ENCODE results near the gene LEKR1.
"Not testable (repeated sequence)": the region's sequence is repeated elsewhere in the genome, so short reads cannot be mapped to it uniquely, and the experiment has no call there.

Gene LEKR1

GRCh38 chr3:156808025-156808424 lies 18.1 kb upstream of the LEKR1 start:
- DNase-seq = peak; percentile 55

DNA sequence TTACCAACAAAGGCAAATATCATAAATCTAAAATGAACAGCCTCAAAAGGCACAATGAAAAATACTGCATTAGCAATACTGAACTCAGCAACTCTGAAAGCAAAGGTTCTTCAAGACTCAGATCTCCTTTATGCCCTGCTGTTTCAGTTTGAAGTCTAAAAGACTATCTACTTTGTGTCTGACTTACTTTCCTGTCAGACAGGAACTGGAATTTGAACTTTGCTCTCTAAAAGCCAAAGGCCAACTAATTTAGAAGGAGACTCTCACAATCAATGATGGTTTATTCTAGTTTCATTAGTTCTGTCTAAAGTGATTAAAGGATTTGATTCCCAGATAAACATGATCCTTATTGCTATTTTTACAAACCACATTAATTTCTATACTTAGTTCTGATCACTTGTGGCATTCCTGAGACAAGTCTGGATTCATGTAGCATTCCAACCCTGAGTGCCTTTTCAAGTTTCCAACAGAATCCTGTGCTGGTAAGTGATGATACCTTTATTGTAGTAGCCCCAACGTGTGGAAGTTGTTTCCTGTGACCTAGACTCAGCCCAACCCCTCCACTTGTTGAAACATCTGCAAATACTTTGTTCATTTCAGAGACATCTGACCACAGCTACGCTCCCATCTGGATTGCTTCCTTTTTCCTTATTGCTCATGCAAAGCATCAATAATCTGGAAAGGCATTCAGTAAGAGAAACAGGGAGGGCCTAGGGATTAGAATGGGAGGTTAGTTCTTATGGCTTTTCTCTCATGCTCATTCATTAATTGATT lies 14.9 kb upstream of the LEKR1 start:
- DNase-seq = peak; percentile 73

GRCh38 chr3:156812521-156813335 lies 13.4 kb upstream of the LEKR1 start:
- DNase-seq = no peak

GRCh38 chr3:156814295-156814694 lies 11.9 kb upstream of the LEKR1 start:
- DNase-seq = no peak

DNA sequence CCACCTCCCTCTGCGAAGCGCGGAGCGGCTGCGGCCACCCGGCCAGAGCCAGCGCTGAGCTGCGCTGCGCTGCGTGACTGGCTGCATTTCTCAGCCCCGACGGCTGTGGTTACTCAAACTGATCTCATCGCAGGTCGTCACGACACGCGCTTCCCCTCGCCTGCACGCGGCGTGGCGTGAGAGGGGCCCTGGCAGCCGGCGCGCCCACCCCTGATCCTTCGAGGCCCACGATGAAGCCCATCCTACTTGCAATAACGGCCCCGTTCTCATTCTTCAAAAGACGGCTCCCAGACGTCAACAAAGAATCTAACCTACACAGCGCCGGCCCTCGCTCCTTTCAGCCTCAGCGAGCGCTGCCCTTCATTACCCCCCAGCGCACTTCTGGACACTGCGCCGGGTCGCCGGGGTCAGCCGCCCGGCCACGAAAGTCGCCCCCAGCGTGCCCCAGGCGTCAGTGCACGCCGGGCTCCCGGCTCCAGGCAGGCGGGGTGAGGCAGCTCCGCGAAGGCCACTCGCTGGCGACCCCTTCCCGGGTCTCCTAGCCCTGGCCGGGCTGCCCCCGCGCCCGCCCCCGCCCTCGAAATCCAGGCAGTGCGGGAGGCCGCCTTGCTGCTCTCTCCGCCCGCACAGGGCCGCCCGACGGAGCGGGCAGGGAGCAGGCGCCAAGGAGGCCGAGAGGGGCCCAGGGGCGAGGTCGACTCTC lies 9.9 kb upstream of the LEKR1 start:
- peak; percentile 80 for DNase-seq

DNA sequence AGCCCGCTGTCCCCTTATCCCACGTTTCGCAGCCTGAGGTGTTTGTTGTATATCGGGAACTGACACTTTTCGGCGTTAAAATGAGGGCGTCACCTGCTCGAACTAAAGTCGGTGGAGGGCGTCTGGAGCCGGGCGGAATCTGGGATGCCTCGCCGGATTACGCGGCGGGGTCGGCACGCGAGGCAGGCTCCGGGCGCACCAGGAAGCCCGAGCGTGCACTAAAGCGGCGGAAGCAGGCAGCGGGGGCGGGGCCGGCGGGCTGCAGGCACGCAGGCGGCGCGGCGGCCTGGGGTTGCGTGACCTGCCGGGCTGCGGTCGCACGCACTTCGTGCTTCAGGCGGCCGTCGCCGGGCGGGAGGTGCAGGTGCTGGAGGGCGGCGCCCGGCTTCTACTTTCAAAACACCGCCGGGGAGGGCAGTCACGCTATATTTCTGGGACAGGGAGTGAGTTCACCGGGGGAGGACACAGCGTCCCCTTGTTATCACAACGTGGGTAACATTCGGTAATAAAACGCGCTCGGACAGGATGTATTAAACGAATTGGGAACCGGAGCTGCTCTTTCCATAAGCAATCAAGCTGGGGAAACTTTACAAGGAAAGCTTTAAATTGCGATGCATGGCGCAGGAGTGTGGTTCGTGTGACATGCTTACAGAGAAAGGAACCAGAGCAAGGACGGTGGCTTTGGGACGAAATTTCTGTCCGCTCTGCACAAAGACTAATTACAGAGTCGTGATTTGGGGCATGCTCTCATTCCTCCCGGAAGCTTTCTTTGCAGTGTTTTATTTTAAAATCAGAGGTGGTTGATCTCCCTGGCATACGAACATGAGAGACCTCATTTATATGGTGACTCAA lies 9.1 kb upstream of the LEKR1 start:
- peak; percentile 89 for DNase-seq

GRCh38 chr3:156817646-156818272 lies 8.4 kb upstream of the LEKR1 start:
- DNase-seq = no peak

DNA sequence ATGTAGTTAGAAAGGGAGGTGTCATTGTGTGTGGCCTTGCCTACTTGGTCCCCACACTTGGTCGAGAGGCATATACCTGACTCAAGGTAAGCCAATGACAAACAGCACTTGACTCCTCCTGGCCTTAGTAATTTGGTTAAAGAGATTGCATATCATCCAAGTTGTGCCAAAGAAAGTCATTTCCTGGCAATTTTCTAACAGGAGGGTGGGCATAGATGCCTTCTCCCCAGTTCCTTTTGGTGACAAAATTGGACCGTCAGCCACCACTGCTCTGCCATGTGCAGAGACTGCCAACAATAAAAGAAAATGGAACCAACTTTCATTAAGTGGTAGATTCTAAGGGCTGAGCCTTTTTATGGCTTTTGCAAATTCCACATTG lies 7.9 kb upstream of the LEKR1 start:
- DNase-seq = peak; percentile 13

DNA sequence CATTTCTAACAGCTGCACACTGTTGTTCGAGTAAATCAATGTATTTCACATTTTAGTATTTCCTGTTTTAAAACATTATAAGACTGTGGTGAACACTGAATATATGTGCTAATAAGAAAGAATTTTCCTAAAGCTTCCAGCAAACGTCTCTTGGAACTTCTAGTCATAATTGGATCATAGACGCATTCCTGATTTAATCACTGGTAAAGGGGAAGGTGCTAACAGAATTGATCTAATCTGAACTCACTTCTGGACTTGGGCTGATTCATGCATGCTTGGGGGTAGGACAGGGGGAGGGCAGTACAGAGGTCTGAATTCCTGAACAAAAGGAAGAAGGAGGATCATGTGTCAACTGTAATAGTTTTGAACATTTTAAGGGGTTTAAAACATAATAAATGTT lies 7.3 kb upstream of the LEKR1 start:
- peak; percentile 89 for DNase-seq

GRCh38 chr3:156819842-156820691 lies 6.1 kb upstream of the LEKR1 start:
- DNase-seq = peak; percentile 43

DNA sequence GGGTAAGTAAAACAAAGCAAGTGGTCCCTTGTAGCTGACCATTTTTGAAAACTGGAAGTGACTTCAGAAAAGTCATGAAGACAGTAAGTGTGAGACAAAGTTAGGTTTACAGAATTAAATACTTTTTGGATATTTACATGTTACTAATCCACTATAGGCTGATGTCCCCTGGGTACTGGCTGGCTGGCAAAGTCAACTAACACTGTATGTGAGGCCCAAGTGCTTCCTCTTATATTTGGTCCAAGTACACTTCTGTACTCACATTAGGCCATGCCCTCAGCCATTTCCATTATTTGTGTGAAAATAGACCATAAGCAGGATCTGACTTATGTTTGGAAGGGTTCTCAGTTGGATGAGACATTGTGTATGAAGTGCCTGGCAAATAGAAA lies 5.5 kb upstream of the LEKR1 start:
- peak; percentile 43 for DNase-seq

DNA sequence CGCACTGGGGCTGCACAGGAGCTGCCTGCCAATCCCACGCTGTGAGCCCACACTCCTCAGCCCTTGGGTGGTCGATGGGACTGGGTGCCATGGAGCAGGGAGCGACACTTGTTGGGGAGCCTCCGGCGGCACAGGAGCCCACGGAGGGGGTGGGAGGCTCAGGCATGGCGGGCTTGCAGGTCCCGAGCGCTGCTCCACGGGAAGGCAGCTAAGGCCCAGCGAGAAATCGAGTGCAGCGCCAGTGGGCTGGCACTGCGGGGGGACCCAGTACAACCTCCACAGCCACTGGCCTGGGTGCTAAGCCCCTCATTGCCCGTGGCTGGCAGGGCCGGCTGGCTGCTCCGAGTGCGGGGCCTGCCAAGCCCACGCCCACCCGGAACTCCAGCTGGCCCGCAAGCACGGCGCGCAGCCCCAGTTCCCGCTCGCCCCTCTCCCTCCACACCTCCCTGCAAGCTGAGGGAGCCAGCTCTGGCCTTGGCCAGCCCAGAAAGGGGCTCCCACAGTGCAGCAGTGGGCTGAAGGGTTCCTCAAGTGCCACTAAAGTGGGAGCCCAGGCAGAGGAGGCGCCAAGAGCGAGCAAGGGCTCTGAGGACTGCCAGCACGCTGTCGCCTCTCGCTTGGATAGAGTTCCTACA lies 3.4 kb upstream of the LEKR1 start:
- DNase-seq = not testable (repeated sequence)

DNA sequence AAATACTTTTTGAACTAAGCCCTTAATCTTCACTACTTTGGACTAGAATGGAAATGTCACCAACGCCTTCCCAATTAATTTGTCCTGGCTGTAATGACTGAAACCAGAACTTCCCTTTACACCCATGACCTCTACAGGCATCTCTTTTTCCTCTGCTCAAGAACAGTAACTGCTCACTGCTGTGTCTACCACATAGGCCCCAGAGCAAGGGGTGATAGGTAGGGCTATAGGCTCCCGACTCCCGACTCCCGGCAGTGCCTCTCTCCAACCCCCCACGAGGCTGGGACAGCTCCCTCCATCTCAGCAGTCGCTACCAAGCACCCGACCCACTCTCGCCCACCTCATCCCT lies 384 bp upstream of the LEKR1 start:
- no peak for DNase-seq

GRCh38 chr3:156826896-156827882 lies 1.0 kb downstream of the LEKR1 start:
- DNase-seq = no peak

DNA sequence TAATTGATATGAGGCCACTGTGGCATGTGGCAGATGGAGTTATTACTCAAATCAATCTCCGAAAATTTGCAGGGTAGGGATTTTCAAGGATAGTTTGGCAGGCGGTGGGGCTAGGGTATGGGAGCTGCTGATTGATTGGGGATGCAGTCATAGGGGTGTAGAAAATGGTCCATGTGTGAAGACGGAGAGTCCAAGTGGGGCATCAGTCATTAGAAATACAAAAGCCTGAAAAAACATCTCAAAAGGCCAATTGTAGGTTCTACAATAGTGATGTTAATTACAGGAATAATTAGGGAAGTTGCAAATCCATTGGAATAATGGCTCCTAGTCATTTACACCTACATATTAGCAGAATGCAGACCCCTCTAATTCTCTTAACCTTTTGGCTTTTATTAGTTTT lies 4.9 kb downstream of the LEKR1 start:
- DNase-seq = no peak

GRCh38 chr3:156834435-156834834 lies 8.3 kb downstream of the LEKR1 start:
- DNase-seq = no peak

DNA sequence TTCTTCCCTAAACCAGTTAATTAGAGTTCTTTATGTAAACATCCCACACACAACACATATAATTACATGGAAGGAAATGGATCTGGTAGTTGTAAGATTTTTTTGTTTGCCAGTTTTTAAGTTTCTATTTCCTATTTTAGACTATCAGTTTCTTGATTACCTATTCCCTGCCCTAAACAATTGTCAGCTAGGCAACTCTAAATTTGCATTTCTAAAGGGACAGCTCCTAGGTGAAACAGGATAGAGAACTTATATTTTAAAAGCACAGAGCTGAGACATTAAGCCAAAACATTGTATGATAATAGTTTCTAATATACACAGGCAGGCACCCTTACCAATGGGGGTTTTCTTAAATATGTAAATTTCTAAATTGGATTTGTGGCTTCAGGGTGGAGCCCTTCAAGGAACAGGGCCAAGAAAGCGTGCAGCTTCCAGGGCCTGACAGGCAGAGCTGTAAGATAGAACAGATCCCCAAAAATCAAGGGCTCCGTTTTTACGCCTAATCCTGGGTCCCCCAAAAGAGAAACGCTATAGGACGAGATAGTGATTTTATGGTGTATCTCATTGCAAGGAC lies 8.9 kb downstream of the LEKR1 start:
- no peak for DNase-seq

GRCh38 chr3:156836701-156837100 lies 10.5 kb downstream of the LEKR1 start:
- no peak for DNase-seq

GRCh38 chr3:156837115-156837514 lies 11.0 kb downstream of the LEKR1 start:
- DNase-seq = peak; percentile 61

All from fibroblast of skin of scalp (primary cell).